Measurements from ENCODE around the gene ARAP1. TPM values are rescaled to one million over a fixed set of nuclear protein-coding genes. Genes with fewer than 3 reads are reported as not detected.

ARAP1 gene
- total and polyA plus RNA-seq, 2 of the 8 experiments (the other 6 are each of a cell fraction or from before 2014, with no cell fraction given): 25.7 to 61.6 TPM

- TF ChIP-seq GABPA (IDR thresholded peaks at IDR 0.05; ENCODE audit: borderline replicate concordance, insufficient read depth, low read length) (no peak), EZH2 (IDR thresholded peaks at IDR 0.05; ENCODE audit: low read depth, low read length, severe bottlenecking) (no peak), USF2 (IDR thresholded peaks at IDR 0.05; ENCODE audit: low read length) (no peak), PHF8 (conservative IDR thresholded peaks at IDR 0.05; ENCODE audit: low read depth, low read length) (no peak)
Measured at GRCh38 chr11:72780296-72781062, 28.3 kb upstream of the ARAP1 start (continued).

Data from H1 (cell line).